C4-2B (cell line): Measurements from ENCODE around the gene MLX.
"Not testable (repeated sequence)": the region's sequence is repeated elsewhere in the genome, so short reads cannot be mapped to it uniquely, and the experiment has no call there.

ENCODE experiments used
- H3K27ac ChIP-seq: fragments of 450-650 bp; 2 replicates; pipeline ENCODE4 v1.5.1; 2017
- CTCF ChIP-seq: fragments of 450-650 bp; conservative IDR thresholded peaks from 2 replicates; pipeline ENCODE4 v1.5.1; 2017; ENCODE audit warnings: mild to moderate bottlenecking
- ZFX ChIP-seq: fragments of 450-650 bp; IDR thresholded peaks from 2 replicates; pipeline ENCODE4 v1.6.1; 2017

MLX gene

GRCh38 chr17:42554250-42555121 lies 12.4 kb upstream of the MLX start:
- peak overlapping the region; percentile 95 for H3K27ac ChIP-seq
- TF ChIP-seq ZFX (peak; percentile 89), CTCF (no peak)

- no peak for TF ChIP-seq ZFX
- no peak for TF ChIP-seq CTCF
- H3K27ac ChIP-seq, result peak overlapping the region; percentile 95
Observed at GRCh38 chr17:42555122-42555622, 11.7 kb upstream of the MLX start.

- H3K27ac ChIP-seq, result not testable (repeated sequence)
Observed at GRCh38 chr17:42555961-42556617, 10.8 kb upstream of the MLX start.

GRCh38 chr17:42559075-42559474 lies 7.8 kb upstream of the MLX start:
- H3K27ac ChIP-seq, result no peak overlapping the region
- no peak for TF ChIP-seq ZFX
- no peak for TF ChIP-seq CTCF

GRCh38 chr17:42560246-42560645 lies 6.7 kb upstream of the MLX start:
- no peak for TF ChIP-seq ZFX
- TF ChIP-seq CTCF, result no peak
- H3K27ac ChIP-seq, result no peak overlapping the region

- no peak for TF ChIP-seq CTCF
- TF ChIP-seq ZFX, result no peak
Observed at GRCh38 chr17:42561897-42562387, 5.0 kb upstream of the MLX start, which contains the start of gene COASY. Gene COASY (plus strand): TSS chr17:42562148. CDS start chr17:42562623, 475 bp downstream.

GRCh38 chr17:42562388-42563142 lies 4.3 kb upstream of the MLX start:
- H3K27ac ChIP-seq, result peak overlapping the region; percentile 93
- TF ChIP-seq ZFX, result peak; percentile 77
- no peak for TF ChIP-seq CTCF

More at GRCh38 chr17:42561897-42562387, 5.0 kb upstream of the MLX start, which contains the start of gene COASY:
- H3K27ac ChIP-seq, result peak within 1 kb of the TSS; percentile 93
